Mammary epithelial cell (primary cell): Measurements from ENCODE around the gene MAPK14.

Experiments
- EZH2 ChIP-seq: IDR thresholded peaks from 2 replicates; pipeline ENCODE4 v1.6.1; 2012; ENCODE audit warnings: low read length, inconsistent platforms, borderline replicate concordance
- TF ChIP-seq, protein P1 (sequence below), 2 donors: IDR thresholded peaks in 1 of 2; conservative IDR thresholded peaks in 1 of 2; 2 replicates each; pipeline ENCODE4 v1.5.1; 2011 to 2012; ENCODE audit warnings: inconsistent platforms in 2 of 2, low read length in 2 of 2, mild to moderate bottlenecking in 2 of 2, control low read depth in 1 of 2, low read depth in 1 of 2; ENCODE audit not compliant: insufficient read depth in 1 of 2; ENCODE audit errors: extremely low read depth in 1 of 2

DNA sequence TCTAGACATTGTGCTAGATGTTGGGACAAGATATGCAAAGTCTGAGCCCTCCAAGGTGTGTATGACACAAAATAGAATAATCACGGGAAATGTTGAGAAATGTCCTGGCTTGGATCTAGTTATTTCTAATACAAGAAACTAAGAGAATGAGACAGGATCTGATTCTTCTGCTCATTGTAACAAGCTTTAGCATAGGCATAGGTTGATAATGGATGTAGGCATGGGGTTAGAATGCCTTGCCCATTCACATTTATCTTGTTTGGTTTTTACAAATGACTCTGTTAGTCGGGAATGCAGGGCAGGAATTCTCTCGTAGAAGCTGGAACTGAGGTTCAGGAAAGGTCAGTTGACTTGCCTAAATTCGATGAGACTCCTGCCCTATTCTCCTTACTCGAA, 1.7 kb upstream of the MAPK14 start:
- TF ChIP-seq, protein P1, sequence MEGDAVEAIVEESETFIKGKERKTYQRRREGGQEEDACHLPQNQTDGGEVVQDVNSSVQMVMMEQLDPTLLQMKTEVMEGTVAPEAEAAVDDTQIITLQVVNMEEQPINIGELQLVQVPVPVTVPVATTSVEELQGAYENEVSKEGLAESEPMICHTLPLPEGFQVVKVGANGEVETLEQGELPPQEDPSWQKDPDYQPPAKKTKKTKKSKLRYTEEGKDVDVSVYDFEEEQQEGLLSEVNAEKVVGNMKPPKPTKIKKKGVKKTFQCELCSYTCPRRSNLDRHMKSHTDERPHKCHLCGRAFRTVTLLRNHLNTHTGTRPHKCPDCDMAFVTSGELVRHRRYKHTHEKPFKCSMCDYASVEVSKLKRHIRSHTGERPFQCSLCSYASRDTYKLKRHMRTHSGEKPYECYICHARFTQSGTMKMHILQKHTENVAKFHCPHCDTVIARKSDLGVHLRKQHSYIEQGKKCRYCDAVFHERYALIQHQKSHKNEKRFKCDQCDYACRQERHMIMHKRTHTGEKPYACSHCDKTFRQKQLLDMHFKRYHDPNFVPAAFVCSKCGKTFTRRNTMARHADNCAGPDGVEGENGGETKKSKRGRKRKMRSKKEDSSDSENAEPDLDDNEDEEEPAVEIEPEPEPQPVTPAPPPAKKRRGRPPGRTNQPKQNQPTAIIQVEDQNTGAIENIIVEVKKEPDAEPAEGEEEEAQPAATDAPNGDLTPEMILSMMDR (conservative IDR thresholded peaks at IDR 0.05 in 1 of 2, IDR thresholded peaks at IDR 0.05 in 1 of 2; ENCODE audit: extremely low read depth in 1 of 2, insufficient read depth in 1 of 2, low read depth in 1 of 2, low read length in 2 of 2): no peak
- no peak for TF ChIP-seq EZH2
